Activated naive CD4-positive, alpha-beta T cell treated with anti-CD3 and anti-CD28 coated beads for 36 hours (primary cell): ENCODE measurements around the gene FPR3. TPM values are rescaled to one million over a fixed set of nuclear protein-coding genes. Genes with fewer than 3 reads are reported as not detected.

Source experiments
- CTCF ChIA-PET: fragments of 350-600 bp; sonication (Branson Sonifier 250); formaldehyde crosslinking; loops from one replicate; lab custom pipeline; 2021; ENCODE audit warnings: antibody characterized with exemption; lab: Charles Lee
- DNase-seq: peaks from one replicate; pipeline ENCODE4 v3.0.0-alpha.2; 2020
- H3K27ac Mint-ChIP-seq: one replicate; pipeline ENCODE4 v1.8.0; 2021; ENCODE audit warnings: mild to moderate bottlenecking, mixed read lengths
- H3K27me3 Mint-ChIP-seq: one replicate; pipeline ENCODE4 v1.8.0; 2021; ENCODE audit warnings: low read depth, mixed read lengths
- H3K36me3 Mint-ChIP-seq: one replicate; pipeline ENCODE4 v1.8.0; 2021; ENCODE audit warnings: low read depth, mixed read lengths
- H3K4me1 Mint-ChIP-seq: one replicate; pipeline ENCODE4 v1.8.0; 2021; ENCODE audit warnings: low read depth, mixed read lengths
- H3K4me3 Mint-ChIP-seq: one replicate; pipeline ENCODE4 v1.8.0; 2021; ENCODE audit warnings: mild to moderate bottlenecking, moderate library complexity, mixed read lengths
- H3K9me3 Mint-ChIP-seq: one replicate; pipeline ENCODE4 v1.8.0; 2021; ENCODE audit warnings: mixed read lengths
- intact Hi-C: fragments of 100-400 bp; cut with micrococcal nuclease; formaldehyde crosslinking; loops from one replicate; pipeline ENCODE4 v1.15.1; 2023
- total RNA-seq, 2 experiments: library from RNA; stranded (reverse); gene quantifications; one replicate each; pipeline ENCODE4 v1.2.3, GENCODE V29; 2021

Gene FPR3, protein sequence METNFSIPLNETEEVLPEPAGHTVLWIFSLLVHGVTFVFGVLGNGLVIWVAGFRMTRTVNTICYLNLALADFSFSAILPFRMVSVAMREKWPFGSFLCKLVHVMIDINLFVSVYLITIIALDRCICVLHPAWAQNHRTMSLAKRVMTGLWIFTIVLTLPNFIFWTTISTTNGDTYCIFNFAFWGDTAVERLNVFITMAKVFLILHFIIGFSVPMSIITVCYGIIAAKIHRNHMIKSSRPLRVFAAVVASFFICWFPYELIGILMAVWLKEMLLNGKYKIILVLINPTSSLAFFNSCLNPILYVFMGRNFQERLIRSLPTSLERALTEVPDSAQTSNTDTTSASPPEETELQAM
- total RNA-seq, result not detected

DNA sequence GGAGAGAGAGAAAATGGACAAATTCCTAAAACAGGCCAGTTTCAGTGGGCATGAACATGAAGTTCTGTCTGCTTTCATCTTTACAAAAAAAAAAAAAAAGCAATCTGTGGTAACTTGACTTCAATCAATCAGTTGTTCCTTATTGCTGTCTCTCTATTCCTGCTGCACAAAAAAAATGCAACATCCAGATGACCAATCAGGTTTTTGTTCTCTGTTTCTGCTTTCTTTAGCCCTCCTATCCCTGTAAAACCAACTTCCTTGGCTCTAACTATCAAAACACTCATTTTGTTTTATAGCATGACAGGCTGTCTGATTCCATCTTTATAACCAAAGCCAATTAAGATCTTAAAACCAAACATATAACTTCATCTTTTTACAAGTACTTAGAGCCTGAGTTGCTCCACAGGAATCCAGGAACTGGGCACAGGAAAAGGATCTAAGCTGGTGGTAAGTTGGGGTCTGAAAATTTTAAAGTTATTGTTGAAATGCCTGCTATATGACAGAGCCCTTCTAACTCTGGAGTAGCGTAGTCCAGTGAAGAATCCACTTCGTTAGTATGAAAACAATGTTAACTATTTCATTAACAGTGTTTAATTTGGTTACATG is at the start of gene FPR3:
TSS of gene FPR3 (plus strand) at position 273 of the 606 bp plus-strand sequence. CDS start 28,592 bp downstream, outside the sequence.
- intact Hi-C loops, result no loop called here
- peaks cover 7% of the 10 kb centered on the region for H3K27me3 Mint-ChIP-seq

DNA sequence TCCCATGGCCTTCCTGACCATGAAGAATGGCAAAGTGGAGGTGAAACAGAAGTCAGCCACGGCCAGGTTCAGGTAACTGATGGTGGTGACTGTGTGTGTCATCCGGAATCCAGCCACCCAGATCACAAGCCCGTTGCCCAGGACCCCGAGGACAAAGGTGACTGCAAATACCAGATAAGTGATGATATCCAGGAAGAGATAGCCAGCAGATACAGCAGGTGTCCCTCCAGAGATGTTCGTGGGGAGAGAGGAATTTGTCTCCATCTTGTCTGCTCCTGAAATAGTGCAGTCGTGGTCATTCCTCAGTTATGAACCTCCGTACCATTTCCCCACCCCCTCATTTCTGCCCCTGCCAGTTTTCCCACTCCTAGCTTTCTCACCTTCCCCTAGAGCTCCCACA is 48.2 kb upstream of the FPR3 start:
- Mint-ChIP-seq H3K27ac (no peak overlapping the region), H3K4me3 (no peak overlapping the region), H3K27me3 (peaks cover 8% of the 10 kb centered on the region), H3K4me1 (no peaks in the 10 kb centered on the region), H3K36me3 (no peaks in the 10 kb centered on the region), H3K9me3 (no peaks in the 10 kb centered on the region)
- intact Hi-C loops, result no loop called here
- CTCF ChIA-PET, result interaction anchor here (0.6 to 1.1 kb wide), 3 partner anchors 16 to 559 kb away, joined by 3 to 4 read pairs (median 3); no protein-coding TSS in a partner anchor
- no peak for DNase-seq

More for the DNA sequence above, at the start of gene FPR3:
- H3K4me1 Mint-ChIP-seq, result no peaks in the 10 kb centered on the region
- peaks cover 3% of the 10 kb centered on the region for H3K9me3 Mint-ChIP-seq
- H3K27ac Mint-ChIP-seq, result no peak within 1 kb of the TSS
- no peak for DNase-seq
- no peak within 1 kb of the TSS for H3K4me3 Mint-ChIP-seq
- no peaks in the 10 kb centered on the region for H3K36me3 Mint-ChIP-seq
- CTCF ChIA-PET, result no interaction called here

DNA sequence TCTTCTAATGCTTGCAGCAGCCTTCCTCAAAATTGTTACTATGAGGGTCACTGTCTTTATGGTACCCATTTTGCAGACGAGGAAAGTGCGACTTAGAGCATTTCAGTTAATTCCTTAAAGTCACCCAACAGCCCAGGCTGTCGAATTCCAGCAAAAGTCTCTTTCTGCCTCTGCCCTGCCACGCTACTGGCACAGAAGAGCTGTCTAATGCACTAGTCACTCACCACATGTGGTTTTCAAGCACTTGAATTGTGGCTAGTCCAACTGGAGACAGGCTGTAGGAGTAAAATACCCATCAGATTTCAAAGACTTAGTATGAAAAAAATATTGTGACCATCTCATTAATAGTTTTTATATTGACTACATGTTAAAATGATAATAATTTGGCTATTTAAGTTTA is 45.0 kb upstream of the FPR3 start:
- Mint-ChIP-seq H3K27ac (no peak overlapping the region), H3K9me3 (no peaks in the 10 kb centered on the region), H3K36me3 (no peaks in the 10 kb centered on the region), H3K4me3 (no peak overlapping the region), H3K27me3 (peaks cover 6% of the 10 kb centered on the region), H3K4me1 (no peaks in the 10 kb centered on the region)
- DNase-seq, result no peak
- CTCF ChIA-PET, result no interaction called here
- intact Hi-C loops, result no loop called here

DNA sequence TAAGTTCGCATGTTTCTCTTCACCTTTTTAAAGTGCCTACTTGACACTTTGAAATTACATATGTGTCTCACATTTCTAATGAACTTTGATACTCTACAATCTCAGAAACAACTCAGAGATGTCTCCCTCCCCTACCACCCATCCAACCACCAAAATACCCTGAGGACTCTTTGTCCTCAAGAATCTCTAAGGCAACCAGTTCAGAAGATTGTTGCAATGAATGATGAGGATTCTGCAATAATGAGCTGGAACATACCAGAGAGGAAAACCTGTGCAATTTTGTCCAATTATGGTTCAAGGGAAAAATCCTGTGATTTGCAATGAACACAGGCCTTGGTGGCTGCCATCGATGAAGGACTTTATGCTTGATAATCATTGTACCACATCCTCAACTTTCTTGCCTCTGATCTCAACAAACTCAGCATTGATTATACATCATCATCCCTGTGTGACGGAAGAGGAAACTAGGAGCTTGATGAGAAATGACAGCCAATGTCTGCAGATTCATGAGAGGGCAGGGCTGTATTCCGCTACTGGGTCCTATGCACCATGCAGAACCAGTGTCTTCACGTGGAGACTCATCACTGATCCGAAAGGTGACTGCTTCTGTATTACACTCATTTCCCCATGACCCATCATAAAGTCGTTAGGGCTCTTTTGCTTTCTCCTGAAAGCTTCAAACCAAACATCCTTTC is 44.4 kb upstream of the FPR3 start:
- Mint-ChIP-seq H3K4me1 (no peaks in the 10 kb centered on the region), H3K27me3 (peaks cover 2% of the 10 kb centered on the region), H3K4me3 (no peak overlapping the region)

DNA sequence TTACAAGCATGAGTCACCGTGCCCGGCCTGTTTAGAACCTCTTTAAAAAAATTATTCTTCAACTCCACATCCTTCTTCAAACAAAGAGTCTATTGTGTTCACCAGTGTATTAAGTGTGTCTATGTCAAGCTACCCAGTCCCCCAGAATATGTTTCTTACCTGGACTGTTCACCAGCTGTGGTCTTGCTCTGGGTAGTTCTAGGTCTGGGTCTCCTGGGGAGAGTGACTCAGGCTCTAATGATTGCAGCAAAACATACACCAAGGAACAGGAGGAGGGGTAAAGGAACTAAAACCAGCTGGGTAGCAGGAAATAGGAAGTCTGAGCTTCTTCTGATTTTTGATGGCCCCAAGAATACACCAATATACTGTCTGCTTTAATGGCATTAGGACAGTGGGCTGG is 43.3 kb upstream of the FPR3 start, which contains the start of gene FPR1:
TSS of gene FPR1 (minus strand) at position 224 of the 400 bp plus-strand sequence. CDS start 4,884 bp downstream, outside the sequence.
- Mint-ChIP-seq H3K4me1 (no peaks in the 10 kb centered on the region), H3K4me3 (no peak within 1 kb of the TSS), H3K9me3 (no peaks in the 10 kb centered on the region), H3K36me3 (no peaks in the 10 kb centered on the region), H3K27me3 (peaks cover 2% of the 10 kb centered on the region), H3K27ac (no peak within 1 kb of the TSS)
- CTCF ChIA-PET, result no interaction called here
- intact Hi-C loops, result no loop called here
- DNase-seq, result no peak

More for the DNA sequence above, 44.4 kb upstream of the FPR3 start:
- CTCF ChIA-PET, result no interaction called here
- Mint-ChIP-seq H3K27ac (no peak overlapping the region), H3K36me3 (no peaks in the 10 kb centered on the region), H3K9me3 (no peaks in the 10 kb centered on the region)
- intact Hi-C loops, result no loop called here
- no peak for DNase-seq

DNA sequence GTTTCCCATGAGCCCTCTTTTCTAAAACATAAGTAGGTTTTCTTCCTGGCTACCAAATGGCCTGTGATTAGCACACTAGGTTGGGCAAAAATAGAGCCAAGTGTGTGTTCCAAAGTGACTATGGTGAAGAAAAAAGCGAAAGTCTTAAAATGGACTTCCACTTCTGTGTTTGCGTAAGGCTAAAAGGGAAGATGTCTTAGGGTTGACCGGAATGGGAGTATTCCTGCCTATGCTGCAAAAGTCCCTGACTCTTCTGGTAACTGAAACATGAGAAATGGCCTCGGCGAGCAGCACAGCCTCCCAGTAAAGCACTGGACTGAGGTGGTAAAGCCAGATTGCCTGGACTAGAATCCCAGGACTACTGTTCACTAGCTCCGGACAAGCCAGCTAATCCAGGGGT is 40.8 kb upstream of the FPR3 start:
- no peaks in the 10 kb centered on the region for H3K9me3 Mint-ChIP-seq
- no peaks in the 10 kb centered on the region for H3K36me3 Mint-ChIP-seq
- no peak overlapping the region for H3K27ac Mint-ChIP-seq
- H3K4me1 Mint-ChIP-seq, result no peaks in the 10 kb centered on the region
- H3K4me3 Mint-ChIP-seq, result no peak overlapping the region
- DNase-seq, result no peak
- intact Hi-C loops, result no loop called here
- CTCF ChIA-PET, result interaction anchor here (1.0 kb wide), 1 partner anchor 24 kb away, joined by 3 read pairs; no protein-coding TSS in a partner anchor
- H3K27me3 Mint-ChIP-seq, result peaks cover 2% of the 10 kb centered on the region

DNA sequence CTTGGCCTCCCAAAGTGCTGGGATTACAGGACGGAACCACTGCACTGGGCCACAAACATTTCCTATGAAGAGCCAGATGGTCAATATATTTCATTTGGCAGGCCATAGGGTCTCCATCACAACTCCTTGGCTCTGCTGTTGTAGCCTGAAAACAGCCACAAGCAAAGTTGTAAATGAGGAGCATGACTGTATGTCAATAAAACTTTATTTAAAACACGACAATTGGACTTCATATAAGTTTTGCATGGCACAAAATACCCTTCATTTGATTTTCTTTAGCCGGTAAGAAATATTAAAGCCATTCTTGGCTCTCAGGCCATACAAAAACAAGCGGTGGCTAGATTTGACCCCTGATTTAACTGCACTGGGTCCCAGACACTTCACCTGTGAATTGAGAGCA is 40.2 kb upstream of the FPR3 start:
- Mint-ChIP-seq H3K27ac (no peak overlapping the region), H3K27me3 (peaks cover 2% of the 10 kb centered on the region), H3K4me3 (no peak overlapping the region), H3K4me1 (no peaks in the 10 kb centered on the region), H3K9me3 (peaks cover 2% of the 10 kb centered on the region), H3K36me3 (no peaks in the 10 kb centered on the region)
- intact Hi-C loops, result no loop called here
- CTCF ChIA-PET, result interaction anchor here (1.0 kb wide), 1 partner anchor 23 kb away, joined by 3 read pairs; no protein-coding TSS in a partner anchor
- no peak for DNase-seq

DNA sequence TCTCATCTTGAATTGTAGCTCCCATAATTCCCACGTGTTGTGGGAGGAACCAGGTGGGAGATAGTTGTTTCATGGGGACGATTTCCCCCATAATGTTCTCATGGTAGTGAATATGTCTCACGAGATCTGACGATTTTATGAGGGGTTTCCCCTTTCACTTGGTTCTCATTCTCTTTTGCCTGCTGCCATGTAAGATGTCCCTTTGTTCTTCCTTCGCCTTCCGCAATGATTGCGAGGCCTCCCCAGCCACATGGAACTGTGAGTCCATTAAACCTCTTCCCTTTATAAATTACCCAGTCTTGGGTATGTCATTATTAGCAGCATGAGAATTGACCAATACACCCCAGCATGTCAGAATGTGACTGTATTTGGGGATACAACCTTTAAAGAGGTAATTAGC is 39.4 kb upstream of the FPR3 start:
- Mint-ChIP-seq H3K27me3 (peaks cover 2% of the 10 kb centered on the region), H3K36me3 (no peaks in the 10 kb centered on the region), H3K4me1 (no peaks in the 10 kb centered on the region), H3K4me3 (no peak overlapping the region), H3K9me3 (peaks cover 3% of the 10 kb centered on the region), H3K27ac (no peak overlapping the region)
- CTCF ChIA-PET, result no interaction called here
- intact Hi-C loops, result no loop called here
- no peak for DNase-seq

DNA sequence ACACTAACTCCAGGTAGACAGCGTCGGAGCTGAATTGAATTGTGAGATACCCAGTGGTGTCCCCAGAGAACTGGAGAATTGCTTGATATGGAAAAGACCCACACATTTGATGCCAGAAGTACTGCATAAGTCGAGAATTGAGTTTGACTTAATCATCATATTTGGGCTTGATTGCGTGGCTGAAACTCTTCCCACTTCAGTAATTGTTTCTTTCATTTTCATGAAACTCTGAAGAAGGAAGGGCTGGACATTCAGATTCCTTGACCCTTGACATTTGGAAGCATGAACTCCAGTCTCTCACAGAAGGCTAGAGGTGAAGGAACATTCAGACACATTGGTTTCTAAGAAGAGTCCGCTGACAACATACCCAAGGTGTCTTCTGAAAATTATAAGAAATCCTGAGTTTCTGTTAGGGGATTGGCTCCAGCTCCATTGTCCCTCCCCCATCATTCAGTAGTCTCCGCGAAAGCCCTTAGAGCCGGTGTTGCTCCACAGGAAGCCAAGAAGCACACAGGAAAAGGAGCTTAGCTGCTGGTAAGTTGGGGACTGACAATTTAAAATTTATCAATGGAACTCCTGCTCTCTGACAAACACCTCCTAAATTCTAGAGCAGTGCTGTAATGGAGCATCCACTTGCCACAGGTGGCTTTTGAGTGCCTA is 34.1 kb upstream of the FPR3 start, which contains the start of gene FPR2:
TSS of gene FPR2 (plus strand) at position 484 of the 660 bp plus-strand sequence. CDS start 7,479 bp downstream, outside the sequence.
- H3K4me1 Mint-ChIP-seq, result peaks cover 3% of the 10 kb centered on the region
- peaks cover 33% of the 10 kb centered on the region for H3K27me3 Mint-ChIP-seq
- no peak within 1 kb of the TSS for H3K4me3 Mint-ChIP-seq
- no peak for DNase-seq
- CTCF ChIA-PET, result interaction anchor here (0.5 kb wide), 1 partner anchor 32 kb away, joined by 3 read pairs; no protein-coding TSS in a partner anchor
- no peaks in the 10 kb centered on the region for H3K36me3 Mint-ChIP-seq
- H3K27ac Mint-ChIP-seq, result no peak within 1 kb of the TSS
- intact Hi-C loops, result no loop called here
- H3K9me3 Mint-ChIP-seq, result peaks cover 3% of the 10 kb centered on the region

DNA sequence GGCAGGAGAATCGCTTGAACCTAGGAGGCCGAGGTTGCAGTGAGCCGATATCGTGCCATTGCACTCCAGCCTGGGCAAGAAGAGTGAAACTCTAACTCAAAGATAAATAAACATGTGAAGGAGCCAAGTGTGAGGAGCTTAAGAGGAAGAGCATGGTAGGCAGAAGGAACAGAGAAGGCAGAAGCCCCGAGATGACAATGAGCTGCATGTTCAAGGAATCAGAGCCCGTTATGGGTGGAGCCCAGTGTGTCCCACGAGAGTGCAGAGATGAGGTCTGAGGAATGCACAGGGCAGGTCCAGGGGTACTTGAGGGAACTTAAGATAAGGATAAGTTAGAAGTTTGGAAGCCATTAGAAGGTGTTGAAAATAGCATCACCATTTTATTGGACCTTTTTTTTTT is 33.3 kb upstream of the FPR3 start:
- Mint-ChIP-seq H3K27me3 (peaks cover 33% of the 10 kb centered on the region), H3K4me3 (no peak overlapping the region)
- CTCF ChIA-PET, result interaction anchor here (0.7 kb wide), 1 partner anchor 8 kb away, joined by 3 read pairs; no protein-coding TSS in a partner anchor

DNA sequence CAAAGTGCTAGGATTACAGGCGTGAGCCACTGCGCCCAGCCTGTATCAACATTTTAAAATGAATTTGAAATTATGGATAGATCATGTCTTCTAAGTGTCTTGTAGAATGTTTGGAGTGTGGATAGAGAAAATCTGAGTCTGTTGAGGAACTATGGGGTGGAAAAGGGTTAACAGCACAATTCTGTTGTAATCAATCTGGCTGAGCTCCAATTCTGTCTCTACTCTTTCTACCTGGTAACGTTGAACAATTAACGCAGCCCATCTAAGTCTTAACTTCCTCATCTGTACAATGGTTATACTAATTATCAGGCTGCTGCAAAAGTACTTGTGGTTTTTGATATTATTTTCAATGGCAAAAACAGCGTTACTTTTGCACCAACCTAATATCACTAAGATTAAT is 29.9 kb upstream of the FPR3 start:
- no peak for DNase-seq
- intact Hi-C loops, result no loop called here
- CTCF ChIA-PET, result no interaction called here

More for the DNA sequence above, 33.3 kb upstream of the FPR3 start:
- intact Hi-C loops, result no loop called here
- no peak for DNase-seq
- no peaks in the 10 kb centered on the region for H3K36me3 Mint-ChIP-seq
- H3K9me3 Mint-ChIP-seq, result peaks cover 3% of the 10 kb centered on the region
- no peak overlapping the region for H3K27ac Mint-ChIP-seq
- peaks cover 3% of the 10 kb centered on the region for H3K4me1 Mint-ChIP-seq

DNA sequence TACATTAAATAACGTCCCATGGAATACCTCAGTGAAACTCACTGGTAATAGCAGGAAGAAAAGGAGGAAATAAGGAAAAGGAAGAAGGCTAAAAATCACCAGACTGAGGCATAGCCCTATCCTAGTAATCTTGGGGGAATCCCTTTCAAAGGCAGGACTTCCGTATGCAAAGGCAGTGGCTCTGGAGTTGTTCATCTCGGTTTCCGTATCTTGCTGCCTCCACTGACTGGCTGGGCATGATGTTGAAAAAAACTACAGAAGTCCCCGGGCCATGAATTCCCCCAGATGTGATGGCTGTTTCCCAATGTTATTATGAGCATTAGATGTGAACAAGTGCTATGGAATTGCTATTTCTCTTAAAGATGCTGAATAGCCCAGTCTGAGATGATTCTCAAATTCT is 28.5 kb upstream of the FPR3 start:
- no peak overlapping the region for H3K27ac Mint-ChIP-seq
- DNase-seq, result no peak
- no peaks in the 10 kb centered on the region for H3K36me3 Mint-ChIP-seq
- H3K4me1 Mint-ChIP-seq, result peaks cover 3% of the 10 kb centered on the region
- peaks cover 40% of the 10 kb centered on the region for H3K27me3 Mint-ChIP-seq
- H3K4me3 Mint-ChIP-seq, result no peak overlapping the region
- H3K9me3 Mint-ChIP-seq, result no peaks in the 10 kb centered on the region
- intact Hi-C loops, result no loop called here
- CTCF ChIA-PET, result interaction anchor here (0.6 kb wide), 1 partner anchor 10 kb away, joined by 3 read pairs; no protein-coding TSS in a partner anchor

More for the DNA sequence above, 29.9 kb upstream of the FPR3 start:
- Mint-ChIP-seq H3K27me3 (peaks cover 35% of the 10 kb centered on the region), H3K27ac (no peak overlapping the region), H3K4me1 (peaks cover 3% of the 10 kb centered on the region), H3K4me3 (no peak overlapping the region), H3K9me3 (no peaks in the 10 kb centered on the region), H3K36me3 (no peaks in the 10 kb centered on the region)
